ENCODE measurements around the gene MYADML2. TPM values are rescaled to one million over a fixed set of nuclear protein-coding genes. Genes with fewer than 3 reads are reported as not detected.

MYADML2 gene
- total RNA-seq, 2 experiments from 2014 or later, result not detected

- Histone ChIP-seq H3K9me3 (ENCODE audit: control insufficient read depth in 1 of 2, insufficient read depth in 1 of 2, low read length in 2 of 2) (peaks cover 0 to 11% of the 10 kb centered on the region in 2 experiments), H3K4me1 (ENCODE audit: insufficient read depth, low read length) (peaks cover 16% of the 10 kb centered on the region), H3K36me3 (ENCODE audit: insufficient read depth, low read length) (no peaks in the 10 kb centered on the region), H3K27ac (ENCODE audit: low read depth in 1 of 2, low read length in 2 of 2) (no peak overlapping the region), H3K27me3 (ENCODE audit: control insufficient read depth in 1 of 2, insufficient read depth in 2 of 2, low read length in 2 of 2) (peaks cover 0 to 9% of the 10 kb centered on the region in 2 experiments), H3K4me3 (ENCODE audit: low read length) (no peak overlapping the region)
- H3K9me3 Mint-ChIP-seq, result no peaks in the 10 kb centered on the region
- POLR2A ChIA-PET, result no interaction called here
- H3K36me3 Mint-ChIP-seq (ENCODE audit: low read depth), result no peaks in the 10 kb centered on the region
- intact Hi-C loops (cut with DNase I, micrococcal nuclease), result no loop called here
- no peak for ATAC-seq (ENCODE audit: poor library complexity)
- H3K27me3 Mint-ChIP-seq, result peaks cover 6% of the 10 kb centered on the region
- DNase-seq, result no peak
- no peak overlapping the region for H3K27ac Mint-ChIP-seq
- TF ChIP-seq, protein P1, sequence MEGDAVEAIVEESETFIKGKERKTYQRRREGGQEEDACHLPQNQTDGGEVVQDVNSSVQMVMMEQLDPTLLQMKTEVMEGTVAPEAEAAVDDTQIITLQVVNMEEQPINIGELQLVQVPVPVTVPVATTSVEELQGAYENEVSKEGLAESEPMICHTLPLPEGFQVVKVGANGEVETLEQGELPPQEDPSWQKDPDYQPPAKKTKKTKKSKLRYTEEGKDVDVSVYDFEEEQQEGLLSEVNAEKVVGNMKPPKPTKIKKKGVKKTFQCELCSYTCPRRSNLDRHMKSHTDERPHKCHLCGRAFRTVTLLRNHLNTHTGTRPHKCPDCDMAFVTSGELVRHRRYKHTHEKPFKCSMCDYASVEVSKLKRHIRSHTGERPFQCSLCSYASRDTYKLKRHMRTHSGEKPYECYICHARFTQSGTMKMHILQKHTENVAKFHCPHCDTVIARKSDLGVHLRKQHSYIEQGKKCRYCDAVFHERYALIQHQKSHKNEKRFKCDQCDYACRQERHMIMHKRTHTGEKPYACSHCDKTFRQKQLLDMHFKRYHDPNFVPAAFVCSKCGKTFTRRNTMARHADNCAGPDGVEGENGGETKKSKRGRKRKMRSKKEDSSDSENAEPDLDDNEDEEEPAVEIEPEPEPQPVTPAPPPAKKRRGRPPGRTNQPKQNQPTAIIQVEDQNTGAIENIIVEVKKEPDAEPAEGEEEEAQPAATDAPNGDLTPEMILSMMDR (IDR thresholded peaks at IDR 0.05), result no peak
- no peaks in the 10 kb centered on the region for H3K4me1 Mint-ChIP-seq (ENCODE audit: low read depth)
- H3K4me3 Mint-ChIP-seq, result peak overlapping the region; percentile 38
- CTCF ChIA-PET, result interaction anchor here (1.9 kb wide), 1 partner anchor 19 kb away, joined by 4 read pairs; no protein-coding TSS in a partner anchor
Observed at GRCh38 chr17:81940538-81941483, 6.2 kb downstream of the MYADML2 start.

DNA sequence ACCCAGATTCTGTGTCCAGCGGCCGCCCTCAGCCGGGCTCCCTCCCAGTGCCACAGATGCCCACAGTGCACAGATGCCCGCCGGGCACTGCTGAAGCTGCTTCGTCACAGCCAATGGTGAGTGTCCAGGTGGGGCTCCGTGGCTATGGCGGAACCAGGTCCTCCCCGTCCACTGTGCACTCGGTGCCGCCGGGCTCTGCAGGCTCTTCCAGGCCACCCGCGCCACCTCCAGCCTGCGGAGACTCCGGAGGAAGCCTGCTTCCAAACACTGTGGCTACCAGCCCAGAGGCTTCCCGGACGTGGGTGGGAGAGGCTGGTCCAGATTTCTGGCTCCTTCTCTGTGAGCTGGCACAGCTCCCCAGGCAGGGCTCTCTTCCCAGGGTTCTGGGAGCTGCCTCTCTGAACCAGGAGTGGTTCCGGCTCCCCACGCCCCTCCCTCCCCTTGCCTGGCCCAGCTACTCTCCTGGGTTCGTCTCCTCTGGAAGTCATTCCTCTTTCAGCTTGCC lies 7.1 kb downstream of the MYADML2 start:
- POLR2A ChIA-PET, result interaction anchor here (0.6 kb wide), 1 partner anchor 38 kb away, joined by 3 read pairs; the partner anchor contains the start of gene NPB

GRCh38 chr17:81939218-81939617 lies 7.8 kb downstream of the MYADML2 start:
- H3K27me3 ChIP-seq (ENCODE audit: control insufficient read depth in 1 of 2, insufficient read depth in 2 of 2, low read length in 2 of 2), result peaks cover 0 to 9% of the 10 kb centered on the region in 2 experiments
- H3K9me3 ChIP-seq (ENCODE audit: control insufficient read depth in 1 of 2, insufficient read depth in 1 of 2, low read length in 2 of 2), result peaks cover 0 to 11% of the 10 kb centered on the region in 2 experiments
- H3K4me1 ChIP-seq (ENCODE audit: insufficient read depth, low read length), result peaks cover 16% of the 10 kb centered on the region
- ChIA-PET POLR2A (interaction anchor here (0.6 kb wide), 2 partner anchors 29 to 37 kb away, joined by 3 read pairs; partner anchors contain the start of gene NPB), CTCF (interaction anchor here (1.5 kb wide), 1 partner anchor 21 kb away, joined by 5 read pairs; no protein-coding TSS in a partner anchor)
- TF ChIP-seq, protein P1 (IDR thresholded peaks at IDR 0.05), result no peak
- intact Hi-C loops (cut with DNase I, micrococcal nuclease), result no loop called here
- no peak overlapping the region for H3K27ac ChIP-seq (ENCODE audit: low read depth in 1 of 2, low read length in 2 of 2)
- Mint-ChIP-seq H3K9me3 (no peaks in the 10 kb centered on the region), H3K27me3 (peaks cover 6% of the 10 kb centered on the region), H3K36me3 (ENCODE audit: low read depth) (no peaks in the 10 kb centered on the region), H3K27ac (no peak overlapping the region), H3K4me1 (ENCODE audit: low read depth) (no peaks in the 10 kb centered on the region), H3K4me3 (no peak overlapping the region)
- no peak overlapping the region for H3K4me3 ChIP-seq (ENCODE audit: low read length)
- no peaks in the 10 kb centered on the region for H3K36me3 ChIP-seq (ENCODE audit: insufficient read depth, low read length)
- DNase-seq, result no peak
- ATAC-seq (ENCODE audit: poor library complexity), result no peak

More for the DNA sequence above, 7.1 kb downstream of the MYADML2 start:
- Histone ChIP-seq H3K9me3 (ENCODE audit: control insufficient read depth in 1 of 2, insufficient read depth in 1 of 2, low read length in 2 of 2) (peaks cover 0 to 11% of the 10 kb centered on the region in 2 experiments), H3K27me3 (ENCODE audit: control insufficient read depth in 1 of 2, insufficient read depth in 2 of 2, low read length in 2 of 2) (peaks cover 0 to 9% of the 10 kb centered on the region in 2 experiments), H3K4me1 (ENCODE audit: insufficient read depth, low read length) (peaks cover 16% of the 10 kb centered on the region), H3K27ac (ENCODE audit: low read depth in 1 of 2, low read length in 2 of 2) (no peak overlapping the region), H3K4me3 (ENCODE audit: low read length) (no peak overlapping the region), H3K36me3 (ENCODE audit: insufficient read depth, low read length) (no peaks in the 10 kb centered on the region)
- intact Hi-C loops (cut with DNase I, micrococcal nuclease), result no loop called here
- Mint-ChIP-seq H3K36me3 (ENCODE audit: low read depth) (no peaks in the 10 kb centered on the region), H3K27ac (no peak overlapping the region), H3K4me1 (ENCODE audit: low read depth) (no peaks in the 10 kb centered on the region), H3K9me3 (no peaks in the 10 kb centered on the region), H3K4me3 (peak overlapping the region; percentile 38), H3K27me3 (peaks cover 6% of the 10 kb centered on the region)
- CTCF ChIA-PET, result interaction anchor here (1.9 kb wide), 1 partner anchor 20 kb away, joined by 4 read pairs; no protein-coding TSS in a partner anchor
- TF ChIP-seq, protein P1 (IDR thresholded peaks at IDR 0.05), result no peak
- ATAC-seq (ENCODE audit: poor library complexity) (no peak), DNase-seq (no peak)

Measured in CD4-positive, alpha-beta T cell (primary cell).